ENCODE measurements around the gene CD300LF. TPM values are rescaled to one million over a fixed set of nuclear protein-coding genes. Genes with fewer than 3 reads are reported as not detected.

The CD300LF gene
- under 1 TPM in 3 of 4 donors, not detected in 1; 0.25 to 0.62 (median 0.34) TPM for total RNA-seq
- polyA plus RNA-seq: 0.05 TPM
- long read RNA-seq, donor 1: 0 reads
- long read RNA-seq, donor 2: 0 reads
- long read RNA-seq, donor 3: 0 reads
- long read RNA-seq, donor 4: 0 reads

DNA sequence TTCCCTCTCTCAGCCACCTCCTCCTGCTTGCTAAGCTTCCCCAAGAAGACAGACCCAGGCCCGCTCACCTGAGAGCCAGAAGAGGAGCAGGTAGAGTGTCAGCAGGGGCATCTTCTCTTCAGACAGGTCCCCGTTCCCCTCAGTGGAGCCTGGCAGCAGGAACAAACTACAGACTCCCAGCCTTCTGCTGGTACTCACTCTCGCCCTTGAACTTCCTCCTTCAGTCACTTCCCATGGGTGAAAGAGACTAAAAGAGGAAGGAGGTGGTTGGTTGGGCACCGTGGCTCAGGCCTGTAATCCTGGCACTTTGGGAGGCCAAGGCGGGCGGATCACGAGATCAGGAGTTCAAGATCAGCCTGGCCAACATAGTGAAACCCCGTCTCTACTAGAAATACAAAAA, at the start of gene CD300LF:
TSS of gene CD300LF (minus strand) at position 168 of the 400 bp plus-strand sequence. CDS start at position 111, 57 bp downstream.
- H3K4me3 ChIP-seq (ENCODE audit: low read length): no peak within 1 kb of the TSS
- no peaks in the 10 kb centered on the region for H3K4me1 ChIP-seq (ENCODE audit: control insufficient read depth, insufficient read depth, low read length)
- peaks cover 2% of the 10 kb centered on the region for H3K27me3 ChIP-seq (ENCODE audit: control insufficient read depth, insufficient read depth)
- no peak within 1 kb of the TSS for H3K27ac ChIP-seq (ENCODE audit: low read length)
- ATAC-seq (peak; percentile 43 to 62), DNase-seq (peak in 2 of 3 donors; percentile 66)
- intact Hi-C loops (cut with DNase I): no loop called here
- WGBS: 75% methylated on average over 8 of the region's 8 CpGs
- H3K9me3 ChIP-seq (ENCODE audit: control insufficient read depth, low read length): no peaks in the 10 kb centered on the region

DNA sequence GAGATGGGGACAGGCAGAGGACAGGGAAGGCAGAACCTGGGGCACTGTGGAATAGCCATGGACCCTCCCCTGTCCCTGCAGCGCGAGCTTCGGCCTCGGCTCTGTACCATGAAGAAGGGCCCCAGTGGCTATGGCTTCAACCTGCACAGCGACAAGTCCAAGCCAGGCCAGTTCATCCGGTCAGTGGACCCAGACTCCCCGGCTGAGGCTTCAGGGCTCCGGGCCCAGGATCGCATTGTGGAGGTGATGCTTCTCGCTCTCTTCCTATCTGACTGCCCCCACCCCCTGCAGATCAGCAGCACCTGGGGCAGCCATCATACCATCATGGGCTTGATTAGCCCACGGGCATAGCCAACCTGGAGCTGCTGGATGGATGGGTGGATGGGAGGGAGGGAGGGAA, 49.2 kb upstream of the CD300LF start:
- 96% methylated on average over 11 of the region's 11 CpGs for WGBS
- DNase-seq: no peak
- ATAC-seq: no peak
- H3K27ac ChIP-seq (ENCODE audit: low read length): no peak overlapping the region
- no peaks in the 10 kb centered on the region for H3K9me3 ChIP-seq (ENCODE audit: control insufficient read depth, low read length)
- no peaks in the 10 kb centered on the region for H3K27me3 ChIP-seq (ENCODE audit: control insufficient read depth, insufficient read depth)
- intact Hi-C loops (cut with DNase I): no loop called here
- H3K4me3 ChIP-seq (ENCODE audit: low read length): no peak overlapping the region
- H3K4me1 ChIP-seq (ENCODE audit: control insufficient read depth, insufficient read depth, low read length): peaks cover 14% of the 10 kb centered on the region

DNA sequence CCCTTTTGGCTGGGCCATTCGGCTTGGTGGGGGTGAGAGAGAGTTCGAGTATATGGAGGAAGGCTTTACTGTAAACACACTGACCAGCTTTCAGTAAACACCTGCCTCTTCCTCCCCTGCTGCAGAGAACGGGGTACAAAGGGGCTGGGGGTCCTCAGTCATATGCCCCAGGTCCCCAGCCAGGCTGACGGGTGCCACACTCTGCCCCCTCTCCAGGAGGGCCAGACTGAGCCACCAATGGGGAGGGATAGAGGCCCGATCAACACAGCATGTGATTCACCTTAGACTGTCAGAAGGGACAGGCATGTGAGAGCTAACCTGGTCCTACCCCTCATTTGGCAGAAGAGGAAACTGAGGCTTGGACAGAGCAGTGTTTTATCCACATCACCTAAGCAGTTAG, 48.7 kb upstream of the CD300LF start:
- Histone ChIP-seq H3K27ac (ENCODE audit: low read length) (no peak overlapping the region), H3K27me3 (ENCODE audit: control insufficient read depth, insufficient read depth) (no peaks in the 10 kb centered on the region), H3K9me3 (ENCODE audit: control insufficient read depth, low read length) (no peaks in the 10 kb centered on the region), H3K4me1 (ENCODE audit: control insufficient read depth, insufficient read depth, low read length) (peaks cover 14% of the 10 kb centered on the region), H3K4me3 (ENCODE audit: low read length) (no peak overlapping the region)
- WGBS: 74% methylated on average over 5 of the region's 5 CpGs
- DNase-seq (no peak), ATAC-seq (no peak)
- intact Hi-C loops (cut with DNase I): no loop called here

DNA sequence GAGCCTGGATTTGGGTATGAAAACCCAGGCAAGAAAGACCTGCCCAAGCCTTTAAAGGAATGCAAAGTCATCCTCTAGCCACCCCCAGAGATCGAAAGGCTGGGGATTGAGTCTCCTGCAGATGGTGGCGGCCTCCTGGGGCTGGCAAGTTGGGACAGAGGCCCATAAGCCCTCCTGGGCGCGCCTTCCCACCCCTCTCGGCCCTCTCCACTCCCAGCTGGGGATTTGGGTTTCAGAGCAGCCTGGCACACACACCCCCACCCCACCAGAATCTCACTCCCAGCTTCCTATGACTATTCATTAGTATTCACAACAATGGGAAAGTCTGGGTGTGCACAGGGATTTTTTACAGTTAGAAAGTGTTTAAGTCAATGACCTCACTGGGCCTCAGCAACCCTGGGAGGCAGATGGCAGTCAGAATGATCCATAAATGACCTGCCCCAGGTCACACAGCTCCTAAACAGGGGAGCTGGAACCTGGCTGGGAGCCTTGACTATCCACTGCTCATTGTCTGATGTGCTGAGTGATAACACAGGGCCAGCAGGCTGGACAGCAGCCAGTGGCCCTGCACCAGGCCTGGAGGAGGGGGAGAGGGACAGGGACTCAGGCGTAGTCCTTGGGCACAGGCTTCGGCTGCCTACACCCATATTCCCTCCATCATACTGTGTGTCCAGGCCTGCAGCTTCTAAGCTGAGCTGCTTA, 47.8 kb upstream of the CD300LF start:
- Histone ChIP-seq H3K4me3 (ENCODE audit: low read length) (no peak overlapping the region), H3K9me3 (ENCODE audit: control insufficient read depth, low read length) (no peaks in the 10 kb centered on the region), H3K27me3 (ENCODE audit: control insufficient read depth, insufficient read depth) (no peaks in the 10 kb centered on the region), H3K4me1 (ENCODE audit: control insufficient read depth, insufficient read depth, low read length) (peaks cover 14% of the 10 kb centered on the region), H3K27ac (ENCODE audit: low read length) (peak overlapping the region; percentile 3)
- DNase-seq: peak in 1 of 3 donors; percentile 63
- intact Hi-C loops (cut with DNase I): no loop called here
- ATAC-seq: peak; percentile 27 to 44
- 70% methylated on average over 7 of the region's 7 CpGs for WGBS

DNA sequence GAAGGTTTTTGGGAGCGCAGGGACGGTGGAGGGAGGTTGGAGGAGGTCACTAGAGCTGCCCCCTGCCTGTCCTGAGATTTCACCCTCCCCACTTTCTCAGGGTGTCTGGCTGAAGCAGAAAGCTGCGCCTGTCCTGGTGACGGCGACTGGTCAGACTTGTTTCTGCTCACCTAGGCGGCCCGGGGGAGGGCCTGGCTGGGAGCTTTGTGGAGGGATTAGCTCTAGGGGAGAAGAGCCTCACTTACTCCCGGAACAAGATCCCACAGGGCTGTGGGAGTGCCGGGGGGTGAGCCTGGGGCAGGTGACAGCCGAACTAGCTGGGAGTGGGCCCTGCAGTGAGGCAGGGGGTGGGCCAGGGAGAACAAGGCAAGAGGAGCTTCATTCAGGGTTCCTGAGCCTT, 47.2 kb upstream of the CD300LF start:
- Histone ChIP-seq H3K9me3 (ENCODE audit: control insufficient read depth, low read length) (no peaks in the 10 kb centered on the region), H3K4me1 (ENCODE audit: control insufficient read depth, insufficient read depth, low read length) (peaks cover 14% of the 10 kb centered on the region), H3K27me3 (ENCODE audit: control insufficient read depth, insufficient read depth) (no peaks in the 10 kb centered on the region), H3K4me3 (ENCODE audit: low read length) (no peak overlapping the region), H3K27ac (ENCODE audit: low read length) (no peak overlapping the region)
- ATAC-seq: no peak
- no peak for DNase-seq
- intact Hi-C loops (cut with DNase I): no loop called here
- WGBS: 84% methylated on average over 10 of the region's 10 CpGs

DNA sequence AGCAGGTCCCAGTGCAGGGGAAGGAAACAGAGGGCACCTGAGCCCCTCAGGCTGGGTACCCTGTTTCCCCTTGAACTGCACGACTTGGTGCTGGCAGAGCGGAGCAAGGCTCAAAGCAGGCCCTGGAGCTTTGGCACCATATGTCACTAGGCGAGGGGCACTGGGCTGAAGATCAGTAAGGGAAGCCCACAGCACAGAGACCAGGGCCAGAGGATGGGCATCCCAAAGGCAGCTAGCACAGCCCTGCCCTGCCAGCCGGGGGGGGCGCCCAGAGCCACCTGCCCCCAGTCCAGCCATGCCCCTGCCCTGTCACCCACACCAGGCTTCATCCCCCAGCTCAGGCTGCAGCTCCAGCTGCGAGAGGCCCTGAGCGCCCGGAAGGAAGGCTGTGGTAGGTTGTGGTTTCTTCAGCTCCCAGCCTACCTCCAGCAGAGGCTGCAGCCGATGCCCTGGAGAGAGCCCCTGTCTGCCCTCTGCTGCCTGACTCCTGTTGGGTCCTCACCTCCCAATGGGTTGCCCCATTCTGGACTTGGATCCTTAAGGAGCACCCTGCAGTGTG, 46.6 kb upstream of the CD300LF start:
- 85% methylated on average over 9 of the region's 9 CpGs for WGBS
- intact Hi-C loops (cut with DNase I): no loop called here
- ATAC-seq (no peak), DNase-seq (peak in 1 of 3 donors; percentile 57)
- Histone ChIP-seq H3K9me3 (ENCODE audit: control insufficient read depth, low read length) (no peaks in the 10 kb centered on the region), H3K27ac (ENCODE audit: low read length) (no peak overlapping the region), H3K27me3 (ENCODE audit: control insufficient read depth, insufficient read depth) (no peaks in the 10 kb centered on the region), H3K4me3 (ENCODE audit: low read length) (no peak overlapping the region), H3K4me1 (ENCODE audit: control insufficient read depth, insufficient read depth, low read length) (peaks cover 14% of the 10 kb centered on the region)

DNA sequence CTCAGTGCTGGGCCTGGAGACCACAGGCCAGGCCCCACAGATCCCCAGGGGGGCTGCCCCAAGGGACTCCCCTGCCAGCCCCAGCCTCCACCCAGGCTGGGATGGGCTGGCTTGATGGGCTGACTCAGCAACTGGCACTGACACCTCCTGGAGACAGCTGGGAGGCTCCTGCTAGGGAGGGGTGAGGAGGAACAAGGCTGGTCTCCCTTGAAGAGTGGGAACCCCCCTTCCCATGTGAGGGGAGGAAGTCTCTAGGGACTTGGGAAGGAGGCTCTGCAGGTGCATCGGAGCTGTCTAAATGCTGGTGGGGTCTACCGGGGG, 46.1 kb upstream of the CD300LF start:
- Histone ChIP-seq H3K4me3 (ENCODE audit: low read length) (no peak overlapping the region), H3K27ac (ENCODE audit: low read length) (no peak overlapping the region), H3K4me1 (ENCODE audit: control insufficient read depth, insufficient read depth, low read length) (peaks cover 14% of the 10 kb centered on the region), H3K9me3 (ENCODE audit: control insufficient read depth, low read length) (no peaks in the 10 kb centered on the region), H3K27me3 (ENCODE audit: control insufficient read depth, insufficient read depth) (no peaks in the 10 kb centered on the region)
- 85% methylated on average over 2 of the region's 2 CpGs for WGBS
- intact Hi-C loops (cut with DNase I): no loop called here
- peak in 1 of 3 donors; percentile 59 for DNase-seq
- ATAC-seq: peak; percentile 1 to 30

DNA sequence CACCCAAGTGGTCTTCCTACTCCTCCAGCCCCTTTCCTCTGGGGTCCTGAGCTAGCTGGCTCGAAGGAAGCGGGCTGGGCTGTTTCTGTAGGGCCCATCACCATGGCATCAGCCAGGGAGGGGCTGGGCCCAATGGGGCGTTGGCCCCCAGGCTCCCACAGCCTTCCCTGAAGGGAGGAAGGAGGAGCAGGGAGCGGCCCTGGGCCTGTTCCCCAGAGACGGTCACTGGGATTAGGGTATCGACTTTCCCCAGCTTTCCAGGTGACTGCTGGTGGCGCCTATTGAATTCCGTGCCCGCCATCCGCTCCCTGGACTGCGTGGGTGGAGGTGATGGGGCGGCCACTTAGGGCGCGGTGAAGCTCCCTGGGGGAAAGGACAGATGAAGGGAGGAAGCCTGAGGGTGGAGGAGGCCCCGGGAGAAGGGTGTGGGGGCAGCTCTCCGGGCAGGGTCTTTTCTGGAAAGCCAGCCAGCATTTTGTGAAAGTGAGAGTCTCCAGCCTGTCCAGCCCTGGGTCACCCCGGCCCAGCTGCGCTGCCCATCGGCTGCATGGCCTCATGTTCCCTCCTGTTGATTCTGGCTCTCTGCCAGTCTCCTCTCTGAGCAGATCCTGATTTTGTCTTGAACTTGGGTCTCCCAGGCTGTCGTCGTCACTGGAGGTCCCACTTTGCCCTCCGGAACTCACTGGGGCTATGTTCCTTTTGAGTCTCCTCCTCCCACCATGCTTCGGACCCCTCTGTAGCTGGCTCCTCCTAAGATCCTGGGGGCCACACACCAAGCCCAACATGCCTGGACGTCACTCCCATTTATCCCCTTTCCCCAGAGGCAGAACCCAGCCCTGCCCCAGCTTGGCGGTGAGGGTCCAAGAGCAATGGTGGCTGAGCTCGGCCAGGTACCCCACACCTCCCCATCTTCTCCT, 45.5 kb upstream of the CD300LF start:
- Histone ChIP-seq H3K9me3 (ENCODE audit: control insufficient read depth, low read length) (no peaks in the 10 kb centered on the region), H3K27ac (ENCODE audit: low read length) (no peak overlapping the region), H3K4me3 (ENCODE audit: low read length) (no peak overlapping the region), H3K27me3 (ENCODE audit: control insufficient read depth, insufficient read depth) (no peaks in the 10 kb centered on the region), H3K4me1 (ENCODE audit: control insufficient read depth, insufficient read depth, low read length) (peaks cover 14% of the 10 kb centered on the region)
- intact Hi-C loops (cut with DNase I): no loop called here
- 38% methylated on average over 26 of the region's 26 CpGs for WGBS
- ATAC-seq (peak; percentile 20 to 49), DNase-seq (peak in 1 of 3 donors; percentile 68)

DNA sequence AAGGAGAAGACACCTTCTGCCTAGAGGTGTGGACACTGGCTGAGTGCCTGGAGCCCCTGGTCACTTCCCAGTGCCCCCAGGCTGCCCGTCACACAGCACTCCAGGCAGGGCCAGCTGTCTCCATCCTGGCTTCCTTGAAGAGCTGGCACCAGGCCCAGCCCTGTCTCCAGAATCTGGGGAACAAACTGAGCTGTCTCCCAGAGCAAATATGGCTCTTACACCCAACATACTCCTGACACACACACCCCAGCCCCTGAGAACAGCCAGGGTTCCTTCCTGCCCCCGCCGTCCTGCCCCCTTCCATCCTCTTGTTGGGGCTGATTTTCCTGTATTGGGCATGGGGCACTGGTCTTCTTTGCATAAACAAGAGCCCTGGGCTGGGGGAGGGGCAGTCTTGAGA, 44.8 kb upstream of the CD300LF start:
- intact Hi-C loops (cut with DNase I): no loop called here
- H3K9me3 ChIP-seq (ENCODE audit: control insufficient read depth, low read length): no peaks in the 10 kb centered on the region
- peaks cover 14% of the 10 kb centered on the region for H3K4me1 ChIP-seq (ENCODE audit: control insufficient read depth, insufficient read depth, low read length)
- 54% methylated on average over 3 of the region's 3 CpGs for WGBS
- no peaks in the 10 kb centered on the region for H3K27me3 ChIP-seq (ENCODE audit: control insufficient read depth, insufficient read depth)
- no peak overlapping the region for H3K27ac ChIP-seq (ENCODE audit: low read length)
- DNase-seq (peak in 2 of 3 donors; percentile 64 to 88), ATAC-seq (peak; percentile 31 to 32)
- no peak overlapping the region for H3K4me3 ChIP-seq (ENCODE audit: low read length)

DNA sequence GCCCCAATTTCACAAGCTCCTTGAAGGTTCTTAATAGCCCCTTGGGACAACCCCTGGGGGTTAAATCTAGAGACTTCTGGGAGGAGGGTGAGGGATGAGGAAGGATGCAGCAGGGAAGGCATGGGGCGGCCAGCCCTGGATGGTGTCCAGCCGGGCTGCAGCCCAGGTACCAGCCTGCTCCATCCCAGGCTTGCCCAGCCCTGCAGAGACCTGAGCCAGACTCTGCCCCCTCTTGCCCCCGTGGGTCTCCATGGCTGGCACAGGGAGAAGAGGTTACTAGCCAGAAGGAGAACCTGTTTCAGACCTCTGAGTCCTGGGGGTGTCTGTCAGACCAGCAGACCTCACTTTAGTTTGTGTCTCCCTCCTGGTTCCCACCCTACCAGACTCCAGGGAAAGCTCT, 44.2 kb upstream of the CD300LF start:
- peaks cover 14% of the 10 kb centered on the region for H3K4me1 ChIP-seq (ENCODE audit: control insufficient read depth, insufficient read depth, low read length)
- H3K27me3 ChIP-seq (ENCODE audit: control insufficient read depth, insufficient read depth): no peaks in the 10 kb centered on the region
- ATAC-seq (no peak), DNase-seq (no peak)
- H3K9me3 ChIP-seq (ENCODE audit: control insufficient read depth, low read length): no peaks in the 10 kb centered on the region
- 64% methylated on average over 3 of the region's 3 CpGs for WGBS
- no peak overlapping the region for H3K27ac ChIP-seq (ENCODE audit: low read length)
- intact Hi-C loops (cut with DNase I): no loop called here
- H3K4me3 ChIP-seq (ENCODE audit: low read length): no peak overlapping the region

DNA sequence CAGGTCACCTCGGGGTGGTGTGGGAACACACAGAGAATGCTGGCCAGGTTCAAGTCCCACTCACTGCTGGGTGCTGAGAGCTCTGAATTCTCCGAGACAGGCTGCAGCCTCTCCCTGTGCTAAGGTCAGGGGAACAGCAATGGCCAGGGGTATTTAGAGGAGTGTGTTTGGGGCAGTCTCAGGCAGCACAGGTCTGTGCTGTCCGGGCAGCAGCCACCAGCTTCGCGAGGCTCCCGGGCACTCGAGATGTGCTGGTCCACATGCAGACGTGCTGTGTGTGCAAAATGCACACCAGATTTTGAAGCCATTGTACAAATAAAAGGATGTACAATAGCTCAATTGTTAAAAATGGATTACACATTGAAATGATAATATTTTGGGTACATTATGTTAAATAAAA, 42.8 kb upstream of the CD300LF start:
- Histone ChIP-seq H3K27me3 (ENCODE audit: control insufficient read depth, insufficient read depth) (no peaks in the 10 kb centered on the region), H3K4me1 (ENCODE audit: control insufficient read depth, insufficient read depth, low read length) (peaks cover 11% of the 10 kb centered on the region), H3K27ac (ENCODE audit: low read length) (no peak overlapping the region), H3K9me3 (ENCODE audit: control insufficient read depth, low read length) (no peaks in the 10 kb centered on the region), H3K4me3 (ENCODE audit: low read length) (no peak overlapping the region)
- ATAC-seq (no peak), DNase-seq (peak in 1 of 3 donors; percentile 14)
- intact Hi-C loops (cut with DNase I): no loop called here
- WGBS: 89% methylated on average over 8 of the region's 8 CpGs

Data from right cardiac atrium (tissue), 5 donors.